Aorta (tissue), 5 donors: ENCODE measurements around the gene CDC5L. TPM values are rescaled to one million over a fixed set of nuclear protein-coding genes. Genes with fewer than 3 reads are reported as not detected.
"Not testable (repeated sequence)": the region's sequence is repeated elsewhere in the genome, so short reads cannot be mapped to it uniquely, and the experiment has no call there.

ENCODE experiments used
- ATAC-seq: fragments of 200-7000 bp; cut with Tn5 transposase; one replicate; pipeline ENCODE4 v1.9.1; 2022; ENCODE audit warnings: moderate library complexity; ENCODE audit not compliant: low FRiP score
- DNase-seq, 2 donors: peaks; one replicate each; pipeline ENCODE4 v3.0.0-alpha.2; 2020
- H3K27ac ChIP-seq, 2 donors: one replicate each; pipeline ENCODE4 v1.5.1; 2013; ENCODE audit warnings: low read length in 2 of 2, mild to moderate bottlenecking in 2 of 2, moderate library complexity in 2 of 2, control low read depth in 1 of 2, inconsistent platforms in 1 of 2, low read depth in 1 of 2
- H3K27me3 ChIP-seq, 2 donors: one replicate each; pipeline ENCODE4 v1.6.1; 2013; ENCODE audit warnings: control low read depth in 1 of 2, low read length in 1 of 2, mild to moderate bottlenecking in 1 of 2, moderate library complexity in 1 of 2; ENCODE audit not compliant: insufficient read depth in 2 of 2, control insufficient read depth in 1 of 2
- H3K36me3 ChIP-seq, 2 donors: one replicate each; pipeline ENCODE4 v1.6.1; 2013; ENCODE audit warnings: control low read depth in 1 of 2, low read length in 1 of 2, mild to moderate bottlenecking in 1 of 2; ENCODE audit not compliant: insufficient read depth in 2 of 2, control insufficient read depth in 1 of 2
- H3K4me1 ChIP-seq, 2 donors: one replicate each; pipeline ENCODE4 v1.6.1; 2013; ENCODE audit warnings: low read length in 2 of 2, control low read depth in 1 of 2, mild to moderate bottlenecking in 1 of 2, moderate library complexity in 1 of 2; ENCODE audit not compliant: insufficient read depth in 2 of 2, control insufficient read depth in 1 of 2
- H3K4me3 ChIP-seq, 2 donors: one replicate each; pipeline ENCODE4 v1.5.1; 2013; ENCODE audit warnings: low read length in 2 of 2, control low read depth in 1 of 2, mild to moderate bottlenecking in 1 of 2
- H3K9me3 ChIP-seq: one replicate; pipeline ENCODE4 v1.6.1; 2013; ENCODE audit warnings: mild to moderate bottlenecking, low read length; ENCODE audit not compliant: control insufficient read depth
- WGBS, 2 donors: extraction: QIAGEN DNeasy Blood & Tissue Kit; methylation state at CpG; one replicate each; pipeline ENCODE4 v1.1.7; 2013; 5-methylcytosine and 5-hydroxymethylcytosine counted together
- intact Hi-C, 2 donors: fragments of 100-400 bp; cut with DNase I; formaldehyde crosslinking; loops; one replicate each; pipeline versions ENCODE4 v1.14.2 to v1.15.0; 2022
- polyA plus RNA-seq, 2 donors: library from polyadenylated mRNA; stranded (reverse); fragments of 200-250 nt; gene quantifications; one replicate each; pipeline ENCODE4 v1.2.3, GENCODE V29; 2013
- total RNA-seq, 2 donors: library from RNA; stranded (reverse); fragmentation: NEBNext Ultra II Directional; extraction: Animal tissue kit (Norgen Biotek cat#: 25700); gene quantifications; one replicate each; pipeline ENCODE4 v1.2.1, GENCODE V29; 2021
- donor health status: healthy with polysubstance abuse.
- donor health status: Bipolar disorder and iron deficiency.
- donor health status: DM: no; HTN: no; CAD: no.
- donor health status: DM: no; HTN: no; CAD: no.
- donor health status: DM: yes; HTN: yes; CAD: no.

Gene CDC5L
- total and polyA plus RNA-seq, 4 donors, result 7.0 to 22.6 (median 13.9) TPM

- Histone ChIP-seq H3K36me3 (peaks cover 3 to 4% of the 10 kb centered on the region in 2 donors), H3K27me3 (no peaks in the 10 kb centered on the region), H3K4me1 (no peaks in the 10 kb centered on the region), H3K27ac (no peak overlapping the region), H3K4me3 (no peak overlapping the region), H3K9me3 (no peaks in the 10 kb centered on the region)
- DNase-seq, result no peak
- 54 to 61% methylated on average over 4 of the region's 4 CpGs for WGBS, 2 donors
- intact Hi-C loops, result no loop called here
- ATAC-seq, result no peak
These were observed 59.3 kb downstream of the CDC5L start for GRCh38 chr6:44446626-44447300.

- H3K36me3 ChIP-seq, result not testable (repeated sequence)
- 71 to 81% methylated on average over 2 of the region's 2 CpGs for WGBS, 2 donors
These were observed 61.7 kb downstream of the CDC5L start for GRCh38 chr6:44449181-44449580.

GRCh38 chr6:44451803-44452695 is 64.5 kb downstream of the CDC5L start:
- Histone ChIP-seq H3K4me1 (no peaks in the 10 kb centered on the region), H3K36me3 (peaks cover 0 to 4% of the 10 kb centered on the region in 2 donors), H3K27me3 (no peaks in the 10 kb centered on the region), H3K9me3 (no peaks in the 10 kb centered on the region), H3K4me3 (no peak overlapping the region), H3K27ac (no peak overlapping the region)
- 60 to 63% methylated on average over 11 of the region's 11 CpGs for WGBS, 2 donors
- intact Hi-C loops, result no loop called here
- DNase-seq (no peak), ATAC-seq (no peak)

More at GRCh38 chr6:44449181-44449580, 61.7 kb downstream of the CDC5L start:
- H3K4me1 ChIP-seq, ATAC-seq, H3K9me3 ChIP-seq, H3K27ac ChIP-seq, intact Hi-C loops, DNase-seq, H3K27me3 ChIP-seq, H3K4me3 ChIP-seq: not testable (repeated sequence)

GRCh38 chr6:44452725-44453124 is 65.2 kb downstream of the CDC5L start:
- Histone ChIP-seq H3K4me1 (no peaks in the 10 kb centered on the region), H3K27me3 (no peaks in the 10 kb centered on the region), H3K27ac (no peak overlapping the region), H3K4me3 (no peak overlapping the region), H3K9me3 (no peaks in the 10 kb centered on the region), H3K36me3 (peaks cover 0 to 4% of the 10 kb centered on the region in 2 donors)
- WGBS, 2 donors, result 77 to 81% methylated on average over 4 of the region's 4 CpGs
- no peak for DNase-seq
- intact Hi-C loops, result no loop called here
- ATAC-seq, result no peak

GRCh38 chr6:44453146-44453545 is 65.6 kb downstream of the CDC5L start:
- intact Hi-C loops, result no loop called here
- Histone ChIP-seq H3K27ac (no peak overlapping the region), H3K27me3 (no peaks in the 10 kb centered on the region), H3K4me1 (no peaks in the 10 kb centered on the region), H3K4me3 (no peak overlapping the region), H3K36me3 (peaks cover 0 to under 1% of the 10 kb centered on the region in 2 donors), H3K9me3 (no peaks in the 10 kb centered on the region)
- WGBS, 2 donors, result 80 to 83% methylated on average over 1 of the region's 1 CpG
- DNase-seq (no peak), ATAC-seq (no peak)

- DNase-seq, result no peak
- H3K27ac ChIP-seq, result no peak overlapping the region
- intact Hi-C loops, result no loop called here
- no peaks in the 10 kb centered on the region for H3K36me3 ChIP-seq
- WGBS, 2 donors, result 79 to 95% methylated on average over 5 of the region's 5 CpGs
- no peaks in the 10 kb centered on the region for H3K9me3 ChIP-seq
- no peaks in the 10 kb centered on the region for H3K4me1 ChIP-seq
- ATAC-seq, result no peak
- no peaks in the 10 kb centered on the region for H3K27me3 ChIP-seq
- H3K4me3 ChIP-seq, result no peak overlapping the region
These were observed 66.7 kb downstream of the CDC5L start for GRCh38 chr6:44454198-44454597.

GRCh38 chr6:44456070-44456965 is 68.8 kb downstream of the CDC5L start:
- Histone ChIP-seq H3K27me3 (no peaks in the 10 kb centered on the region), H3K36me3 (no peaks in the 10 kb centered on the region), H3K9me3 (no peaks in the 10 kb centered on the region), H3K4me1 (no peaks in the 10 kb centered on the region), H3K27ac (no peak overlapping the region), H3K4me3 (no peak overlapping the region)
- intact Hi-C loops, result loop anchor here in 1 of 2 donors (2.0 kb wide), 1 partner anchor 26 kb away; no protein-coding TSS in a partner anchor
- WGBS, 2 donors, result 17 to 21% methylated on average over 16 of the region's 16 CpGs
- no peak for ATAC-seq
- no peak for DNase-seq

- H3K4me1 ChIP-seq, result no peaks in the 10 kb centered on the region
- H3K4me3 ChIP-seq, result no peak overlapping the region
- H3K36me3 ChIP-seq, result no peaks in the 10 kb centered on the region
- no peaks in the 10 kb centered on the region for H3K27me3 ChIP-seq
- H3K9me3 ChIP-seq, result no peaks in the 10 kb centered on the region
- DNase-seq, result no peak
- intact Hi-C loops, result loop anchor here in 1 of 2 donors (2.0 kb wide), 1 partner anchor 26 kb away; no protein-coding TSS in a partner anchor
- WGBS, 2 donors, result 71% methylated on average over 5 of the region's 5 CpGs
- ATAC-seq, result no peak
- no peak overlapping the region for H3K27ac ChIP-seq
These were observed 69.4 kb downstream of the CDC5L start for GRCh38 chr6:44456966-44457292.
